ENCODE results near the gene OLA1.

GRCh38 chr2:174208026-174208425 lies 40.3 kb downstream of the OLA1 start:
- TF ChIP-seq PBX3 (IDR thresholded peaks at IDR 0.05) (no peak), USF2 (IDR thresholded peaks at IDR 0.05) (no peak)

Measured in A549 (cell line).